Astrocyte (in vitro differentiated cells and primary cell): Measurements from ENCODE around the gene FGFR3. TPM values are rescaled to one million over a fixed set of nuclear protein-coding genes. Genes with fewer than 3 reads are reported as not detected.

ENCODE experiments used
- DNase-seq: peaks from one replicate; pipeline ENCODE4 v3.0.0-alpha.2; 2010; ENCODE audit warnings: low read depth
- FAIRE-seq: peaks from 2 replicates; lab custom pipeline; 2011; peaks lifted over from hg19 to GRCh38; lab: Jason Lieb, UNC
- H2AFZ ChIP-seq: 2 replicates; pipeline ENCODE4 v1.6.0; 2012; ENCODE audit warnings: low read depth, low read length, inconsistent platforms
- H3K27ac ChIP-seq: 2 replicates; pipeline ENCODE4 v1.5.1; 2011; ENCODE audit warnings: low read depth, low read length, inconsistent platforms
- H3K27me3 ChIP-seq: 2 replicates; pipeline ENCODE4 v1.6.0; 2011; ENCODE audit warnings: low read length, inconsistent platforms; ENCODE audit not compliant: insufficient read depth
- H3K36me3 ChIP-seq: 2 replicates; pipeline ENCODE4 v1.5.1; 2011; ENCODE audit warnings: low read length, inconsistent platforms; ENCODE audit not compliant: insufficient read depth
- H3K4me1 ChIP-seq: 2 replicates; pipeline ENCODE4 v1.5.1; 2011; ENCODE audit warnings: low read length, inconsistent platforms; ENCODE audit not compliant: insufficient read depth
- H3K4me2 ChIP-seq: 2 replicates; pipeline ENCODE4 v1.6.0; 2012; ENCODE audit warnings: low read length, inconsistent platforms
- H3K4me3 ChIP-seq: 2 replicates; pipeline ENCODE4 v1.5.1; 2011; ENCODE audit warnings: low read depth, mild to moderate bottlenecking, low read length, inconsistent platforms; ENCODE audit not compliant: insufficient read depth
- H3K79me2 ChIP-seq: 2 replicates; pipeline ENCODE4 v1.6.0; 2012; ENCODE audit warnings: mild to moderate bottlenecking, low read length, inconsistent platforms; ENCODE audit not compliant: insufficient read depth
- H3K9ac ChIP-seq: 2 replicates; pipeline ENCODE4 v1.6.0; 2012; ENCODE audit warnings: mild to moderate bottlenecking, low read length, inconsistent platforms
- H3K9me3 ChIP-seq: 2 replicates; pipeline ENCODE4 v1.5.1; 2012; ENCODE audit warnings: low read depth, mild to moderate bottlenecking, low read length, inconsistent platforms; ENCODE audit not compliant: insufficient read depth
- H4K20me1 ChIP-seq: 2 replicates; pipeline ENCODE4 v1.6.0; 2012; ENCODE audit warnings: low read length, inconsistent platforms; ENCODE audit not compliant: insufficient read depth
- H3K27ac Mint-ChIP-seq: one replicate; pipeline ENCODE4 v1.8.0; 2021; ENCODE audit warnings: mild to moderate bottlenecking, mixed read lengths; ENCODE audit not compliant: unreplicated experiment
- H3K27me3 Mint-ChIP-seq: one replicate; pipeline ENCODE4 v1.8.0; 2021; ENCODE audit warnings: low read depth, mixed read lengths; ENCODE audit not compliant: unreplicated experiment
- H3K36me3 Mint-ChIP-seq: one replicate; pipeline ENCODE4 v1.8.0; 2021; ENCODE audit warnings: low read depth, mixed read lengths; ENCODE audit not compliant: unreplicated experiment
- H3K4me1 Mint-ChIP-seq: one replicate; pipeline ENCODE4 v1.8.0; 2021; ENCODE audit warnings: low read depth, mixed read lengths; ENCODE audit not compliant: unreplicated experiment
- H3K4me3 Mint-ChIP-seq: one replicate; pipeline ENCODE4 v1.8.0; 2021; ENCODE audit warnings: mild to moderate bottlenecking, moderate library complexity, mixed read lengths; ENCODE audit not compliant: unreplicated experiment
- H3K9me3 Mint-ChIP-seq: one replicate; pipeline ENCODE4 v1.8.0; 2021; ENCODE audit warnings: mild to moderate bottlenecking, mixed read lengths; ENCODE audit not compliant: unreplicated experiment
- EZH2 ChIP-seq: IDR thresholded peaks from 2 replicates; pipeline ENCODE4 v1.6.1; 2012; ENCODE audit warnings: mild to moderate bottlenecking, low read length, inconsistent platforms; ENCODE audit not compliant: insufficient read depth
- total RNA-seq: library from RNA; stranded (reverse); gene quantifications from 2 replicates; pipeline ENCODE4 v1.2.1, GENCODE V29; 2021
- TF ChIP-seq, protein P1 (sequence below): IDR thresholded peaks from 2 replicates; pipeline ENCODE4 v1.5.1; 2011; ENCODE audit warnings: low read depth, mild to moderate bottlenecking, inconsistent platforms, low read length, moderate library complexity; ENCODE audit not compliant: insufficient read depth

The FGFR3 gene
- total RNA-seq, 1 donor from 2014 or later: 3.9 TPM

DNA sequence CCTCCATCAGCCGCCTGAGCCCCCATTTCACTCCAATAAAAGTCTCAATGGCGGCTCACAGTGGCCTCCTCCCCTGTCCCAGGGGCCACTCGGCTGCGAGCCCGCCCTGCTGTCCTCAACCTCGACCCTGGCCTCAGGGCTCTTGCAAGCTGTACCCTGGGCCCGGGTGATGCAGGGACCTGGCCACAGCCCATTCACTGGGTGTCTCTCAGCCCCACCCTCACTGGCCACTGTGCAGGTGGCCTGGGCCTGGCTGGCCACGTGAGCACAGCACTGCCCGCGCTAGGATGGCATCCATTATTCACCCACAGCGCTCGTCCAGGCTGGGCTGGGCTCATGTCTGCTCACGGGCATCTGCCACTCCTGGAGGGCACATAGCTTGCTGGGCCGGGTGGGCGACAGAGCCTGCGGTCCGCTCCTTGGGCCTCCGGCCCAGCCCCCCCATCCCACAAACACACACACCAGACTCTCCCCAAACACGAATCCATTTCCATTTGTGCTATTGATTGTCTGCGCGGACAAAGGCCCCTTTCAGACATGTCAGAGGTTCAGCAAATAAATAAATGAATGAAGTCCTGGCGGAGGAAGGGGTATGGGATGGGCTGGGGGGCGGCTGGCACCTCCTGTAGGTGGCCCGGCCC is 16.5 kb upstream of the FGFR3 start:
- H3K4me3 ChIP-seq: no peak overlapping the region
- H3K9ac ChIP-seq: no peak overlapping the region
- H4K20me1 ChIP-seq: no peaks in the 10 kb centered on the region
- FAIRE-seq (no peak), DNase-seq (no peak)
- H3K27me3 ChIP-seq: no peaks in the 10 kb centered on the region
- Mint-ChIP-seq H3K4me1 (no peaks in the 10 kb centered on the region), H3K36me3 (no peaks in the 10 kb centered on the region), H3K27me3 (peaks cover 7% of the 10 kb centered on the region), H3K9me3 (no peaks in the 10 kb centered on the region), H3K4me3 (no peak overlapping the region), H3K27ac (no peak overlapping the region)
- H3K4me1 ChIP-seq: no peaks in the 10 kb centered on the region
- H3K27ac ChIP-seq: no peak overlapping the region
- no peaks in the 10 kb centered on the region for H3K9me3 ChIP-seq
- no peaks in the 10 kb centered on the region for H3K36me3 ChIP-seq
- no peak overlapping the region for H2AFZ ChIP-seq
- no peak overlapping the region for H3K4me2 ChIP-seq
- H3K79me2 ChIP-seq: no peaks in the 10 kb centered on the region
- TF ChIP-seq EZH2: no peak
- TF ChIP-seq, protein P1, sequence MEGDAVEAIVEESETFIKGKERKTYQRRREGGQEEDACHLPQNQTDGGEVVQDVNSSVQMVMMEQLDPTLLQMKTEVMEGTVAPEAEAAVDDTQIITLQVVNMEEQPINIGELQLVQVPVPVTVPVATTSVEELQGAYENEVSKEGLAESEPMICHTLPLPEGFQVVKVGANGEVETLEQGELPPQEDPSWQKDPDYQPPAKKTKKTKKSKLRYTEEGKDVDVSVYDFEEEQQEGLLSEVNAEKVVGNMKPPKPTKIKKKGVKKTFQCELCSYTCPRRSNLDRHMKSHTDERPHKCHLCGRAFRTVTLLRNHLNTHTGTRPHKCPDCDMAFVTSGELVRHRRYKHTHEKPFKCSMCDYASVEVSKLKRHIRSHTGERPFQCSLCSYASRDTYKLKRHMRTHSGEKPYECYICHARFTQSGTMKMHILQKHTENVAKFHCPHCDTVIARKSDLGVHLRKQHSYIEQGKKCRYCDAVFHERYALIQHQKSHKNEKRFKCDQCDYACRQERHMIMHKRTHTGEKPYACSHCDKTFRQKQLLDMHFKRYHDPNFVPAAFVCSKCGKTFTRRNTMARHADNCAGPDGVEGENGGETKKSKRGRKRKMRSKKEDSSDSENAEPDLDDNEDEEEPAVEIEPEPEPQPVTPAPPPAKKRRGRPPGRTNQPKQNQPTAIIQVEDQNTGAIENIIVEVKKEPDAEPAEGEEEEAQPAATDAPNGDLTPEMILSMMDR: no peak

DNA sequence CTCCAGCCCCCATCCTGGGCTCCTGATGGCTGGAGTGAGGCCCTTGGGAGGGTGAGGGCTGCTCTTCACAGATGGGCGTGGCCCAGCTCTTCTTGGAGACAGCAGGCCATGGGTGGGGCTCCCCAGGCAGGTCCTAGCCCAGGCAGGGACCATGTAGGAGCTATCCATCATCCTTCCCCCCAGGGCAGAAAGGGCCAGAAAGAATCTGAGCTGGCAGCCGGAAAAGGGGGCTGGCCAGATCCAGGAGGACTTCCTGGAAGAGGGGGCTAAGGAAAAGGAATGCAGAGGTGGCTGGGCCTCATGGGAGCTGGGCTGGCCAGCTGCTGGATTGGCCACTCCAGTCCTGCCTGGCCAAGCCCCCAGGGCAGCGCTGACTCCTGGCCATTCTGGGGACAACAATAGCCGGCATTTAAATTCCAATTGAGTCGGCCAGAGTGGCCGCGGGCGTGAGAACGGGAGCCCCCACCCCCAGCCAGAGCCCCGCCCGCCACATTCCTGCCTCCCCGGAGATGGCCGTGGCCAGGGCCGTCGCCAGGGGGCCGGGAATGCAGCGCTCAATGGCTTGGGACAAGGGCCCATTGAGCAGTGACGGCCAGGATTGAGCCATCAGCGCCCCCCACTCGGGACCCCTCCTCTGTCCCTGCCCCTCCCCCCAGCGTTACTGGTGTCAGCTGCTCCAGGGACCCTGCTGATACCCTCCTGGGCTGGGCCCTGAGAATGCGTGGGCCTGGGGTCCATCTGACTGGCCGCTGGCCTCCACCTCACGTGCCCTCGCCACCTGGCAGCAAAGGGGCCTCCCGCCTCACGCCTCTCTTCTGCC is 15.1 kb upstream of the FGFR3 start:
- Histone ChIP-seq H3K9me3 (no peaks in the 10 kb centered on the region), H3K4me3 (no peak overlapping the region), H3K79me2 (no peaks in the 10 kb centered on the region), H2AFZ (peak overlapping the region; percentile 47), H3K4me2 (peak overlapping the region; percentile 48), H3K36me3 (no peaks in the 10 kb centered on the region), H3K27ac (no peak overlapping the region), H4K20me1 (no peaks in the 10 kb centered on the region), H3K27me3 (no peaks in the 10 kb centered on the region), H3K4me1 (no peaks in the 10 kb centered on the region), H3K9ac (no peak overlapping the region)
- Mint-ChIP-seq H3K27me3 (peaks cover 7% of the 10 kb centered on the region), H3K36me3 (no peaks in the 10 kb centered on the region), H3K27ac (no peak overlapping the region), H3K4me3 (no peak overlapping the region), H3K9me3 (no peaks in the 10 kb centered on the region), H3K4me1 (no peaks in the 10 kb centered on the region)
- FAIRE-seq (no peak), DNase-seq (peak; percentile 20)
- TF ChIP-seq EZH2: no peak
- TF ChIP-seq, protein P1: no peak
